K562 (cell line): Measurements from ENCODE around the gene SERTAD3. TPM values are rescaled to one million over a fixed set of nuclear protein-coding genes. Genes with fewer than 3 reads are reported as not detected.

ENCODE experiments used
- CHD4 ChIP-seq: fragments of 200-600 bp; sonication (generic); IDR thresholded peaks from 3 replicates; pipeline ENCODE4 v1.6.1; 2012; ENCODE audit warnings: low read depth, mild to moderate bottlenecking, mixed read lengths, low read length, inconsistent platforms; ENCODE audit not compliant: insufficient read depth, insufficient replicate concordance, poor library complexity, severe bottlenecking
- DNMT1 ChIP-seq: fragments of 450-650 bp; IDR thresholded peaks from 2 replicates; pipeline ENCODE4 v1.6.1; 2016; ENCODE audit warnings: antibody characterized with exemption, mild to moderate bottlenecking
- KDM4B ChIP-seq, 2 experiments: fragments of 450-650 bp in 1 of 2; sonication (generic) in 1 of 2; IDR thresholded peaks; 2 replicates each; pipeline ENCODE4 v1.6.1; 2016 to 2017; ENCODE audit warnings: borderline replicate concordance in 2 of 2, antibody characterized with exemption in 1 of 2, low read depth in 1 of 2, mild to moderate bottlenecking in 1 of 2
- MAFG ChIP-seq: fragments of 450-650 bp; conservative IDR thresholded peaks from 2 replicates; pipeline ENCODE4 v1.6.1; 2016; ENCODE audit warnings: missing genetic modification characterization, missing compliant biosample characterization
- NFXL1 ChIP-seq: fragments of 450-650 bp; formaldehyde crosslinking; IDR thresholded peaks from 2 replicates; pipeline ENCODE4 v1.4.0; 2021; ENCODE audit warnings: mild to moderate bottlenecking
- NUFIP1 ChIP-seq: fragments of 450-650 bp; IDR thresholded peaks from 2 replicates; pipeline ENCODE4 v1.6.1; 2018; ENCODE audit not compliant: partially characterized antibody
- RCOR1 ChIP-seq, 2 experiments: IDR thresholded peaks; 2 replicates each; pipeline ENCODE4 v1.6.1; 2012; ENCODE audit warnings: low read depth in 2 of 2, low read length in 2 of 2, borderline replicate concordance in 1 of 2, improper control_type of control experiment in 1 of 2
- SIX5 ChIP-seq, 2 experiments: IDR thresholded peaks; 2 replicates each; pipeline ENCODE4 v1.6.1; 2011; ENCODE audit warnings: low read length in 2 of 2, borderline replicate concordance in 1 of 2, low read depth in 1 of 2, mild to moderate bottlenecking in 1 of 2, moderate library complexity in 1 of 2; ENCODE audit not compliant: insufficient read depth in 1 of 2
- TFAM ChIP-seq: fragments of 250-450 bp; sonication (Bioruptor Pico); conservative IDR thresholded peaks from 2 replicates; pipeline ENCODE4 v1.5.0; 2021; ENCODE audit warnings: mild to moderate bottlenecking, moderate library complexity
- XRCC5 ChIP-seq: fragments of 200-400 bp; formaldehyde crosslinking; IDR thresholded peaks from 2 replicates; pipeline ENCODE4 v1.6.1; 2017; ENCODE audit warnings: low read depth, mild to moderate bottlenecking, low read length
- ZNF197 ChIP-seq: fragments of 200-800 bp; sonication (Bioruptor generic); IDR thresholded peaks from 2 replicates; pipeline ENCODE4 v1.6.1; 2016; ENCODE audit warnings: low read depth, missing genetic modification characterization, missing compliant biosample characterization
- ZNF282 ChIP-seq: sonication (generic); formaldehyde crosslinking; IDR thresholded peaks from 2 replicates; pipeline ENCODE4 v1.8.1; 2023; ENCODE audit warnings: missing genetic modification reagents
- ZNF41 ChIP-seq: fragments of 250-450 bp; sonication (Bioruptor Pico); conservative IDR thresholded peaks from 2 replicates; pipeline ENCODE4 v1.4.0; 2020; ENCODE audit warnings: mild to moderate bottlenecking
- ZNF830 ChIP-seq: fragments of 250-450 bp; sonication (Bioruptor Pico); IDR thresholded peaks from 2 replicates; pipeline ENCODE4 v1.5.0; 2021; ENCODE audit warnings: mild to moderate bottlenecking
- polyA plus RNA-seq, 8 experiments: library from polyadenylated mRNA; depleted of rRNA in 4 of 8; stranded (reverse) in 5 of 8; unstranded in 3 of 8; fragments of >200 nt; fragmentation: Nextera tagmentation in 2 of 8; fragmentation: Illumina TruSeq in 1 of 8; extraction: Ambion mirVana in 2 of 8; extraction: Trizol in 1 of 8; gene quantifications; 2 replicates each; pipeline versions ENCODE4 v1.2.1 to v1.2.3, GENCODE V29; 2011 to 2014; ENCODE audit warnings: inconsistent platforms in 1 of 8, missing spikeins in 1 of 8
- total RNA-seq, 7 experiments: library from RNA; depleted of rRNA in 6 of 7; stranded (reverse); fragments of >200 nt in 6 of 7; fragmentation: Illumina TruSeq in 2 of 7; extraction: Trizol in 2 of 7; gene quantifications; 2 replicates each; pipeline versions ENCODE4 v1.2.1 to v1.2.3, GENCODE V29; 2011 to 2021; ENCODE audit warnings: low replicate concordance in 1 of 7
- TF ChIP-seq, protein P1 (sequence below), 2 experiments: fragments of 200-800 bp in 1 of 2; sonication (Bioruptor generic) in 1 of 2; sonication (generic) in 1 of 2; formaldehyde crosslinking in 1 of 2; IDR thresholded peaks in 1 of 2; conservative IDR thresholded peaks in 1 of 2; 2 replicates each; pipeline versions ENCODE4 v1.5.0 to v1.6.1; 2016 to 2020; ENCODE audit warnings: missing compliant biosample characterization in 1 of 2, missing genetic modification characterization in 1 of 2, missing genetic modification reagents in 1 of 2
- TF ChIP-seq, protein P2 (sequence below): fragments of 250-450 bp; sonication (Bioruptor Pico); IDR thresholded peaks from 2 replicates; pipeline ENCODE4 v1.5.1; 2021; ENCODE audit warnings: mild to moderate bottlenecking
- TF ChIP-seq, protein P3 (sequence below): fragments of 450-650 bp; formaldehyde crosslinking; IDR thresholded peaks from 2 replicates; pipeline ENCODE4 v1.4.0; 2020; ENCODE audit warnings: mild to moderate bottlenecking, moderate library complexity
- TF ChIP-seq, protein P4 (sequence below): sonication (generic); formaldehyde crosslinking; IDR thresholded peaks from 2 replicates; pipeline ENCODE4 v1.8.1; 2023; ENCODE audit warnings: mild to moderate bottlenecking, missing genetic modification reagents

Gene SERTAD3
- total and polyA plus RNA-seq, 9 of the 15 experiments (the other 6 are each of a cell fraction or from before 2014, with no cell fraction given): 5.4 to 28.9 (median 17.5) TPM

DNA sequence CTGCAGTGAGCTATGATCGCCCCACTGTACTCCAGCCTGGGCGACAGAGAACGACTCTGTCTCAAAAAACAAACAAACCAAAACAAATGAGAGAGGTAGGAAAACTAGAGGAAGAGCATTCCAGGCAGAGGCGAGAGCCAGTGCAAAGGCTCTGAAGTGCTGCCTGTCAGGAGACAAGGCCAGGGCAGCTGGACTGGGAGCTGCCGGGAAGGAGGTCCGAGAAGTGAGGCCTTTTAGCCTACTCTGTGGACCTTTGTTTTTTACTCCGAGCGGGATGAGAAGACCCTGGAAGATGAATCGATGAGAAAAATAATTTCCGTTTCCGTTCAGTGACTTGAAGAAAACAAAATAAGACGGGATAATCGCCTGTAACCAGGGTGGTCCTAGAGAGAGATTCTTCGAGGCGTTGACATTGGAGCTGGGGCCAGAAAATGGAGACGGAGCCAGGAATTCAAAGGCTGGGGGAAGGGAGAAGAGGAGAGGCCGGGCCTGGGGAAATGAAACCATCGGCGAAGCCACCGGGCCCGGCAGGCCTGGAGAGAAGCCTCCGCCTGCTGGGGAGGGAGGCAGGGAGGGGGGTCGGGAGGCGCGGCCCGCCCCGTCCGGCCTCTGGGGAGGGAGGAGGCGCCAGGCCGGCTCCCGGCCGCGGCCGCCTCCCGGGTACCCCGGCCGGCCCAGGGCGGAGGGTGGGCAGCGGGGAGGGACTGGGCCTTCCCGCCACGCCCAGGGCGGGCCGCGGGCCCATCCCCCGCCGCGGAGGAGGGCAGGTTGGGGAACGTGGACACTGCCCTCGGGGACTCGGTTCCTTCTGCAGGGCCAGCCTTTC is 10.5 kb downstream of the SERTAD3 start (continued):
- TF ChIP-seq, protein P1, sequence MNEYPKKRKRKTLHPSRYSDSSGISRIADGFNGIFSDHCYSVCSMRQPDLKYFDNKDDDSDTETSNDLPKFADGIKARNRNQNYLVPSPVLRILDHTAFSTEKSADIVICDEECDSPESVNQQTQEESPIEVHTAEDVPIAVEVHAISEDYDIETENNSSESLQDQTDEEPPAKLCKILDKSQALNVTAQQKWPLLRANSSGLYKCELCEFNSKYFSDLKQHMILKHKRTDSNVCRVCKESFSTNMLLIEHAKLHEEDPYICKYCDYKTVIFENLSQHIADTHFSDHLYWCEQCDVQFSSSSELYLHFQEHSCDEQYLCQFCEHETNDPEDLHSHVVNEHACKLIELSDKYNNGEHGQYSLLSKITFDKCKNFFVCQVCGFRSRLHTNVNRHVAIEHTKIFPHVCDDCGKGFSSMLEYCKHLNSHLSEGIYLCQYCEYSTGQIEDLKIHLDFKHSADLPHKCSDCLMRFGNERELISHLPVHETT (CRISPR knock-in tag; conservative IDR thresholded peaks at IDR 0.05 in 1 of 2, IDR thresholded peaks at IDR 0.05 in 1 of 2): peak in 1 of 2 experiments; percentile 85; a peak in 2 of 4 replicates
- TF ChIP-seq ZNF830 (CRISPR knock-in tag): no peak
- TF ChIP-seq XRCC5: no peak
- TF ChIP-seq RCOR1 (IDR thresholded peaks at IDR 0.05; ENCODE audit: borderline replicate concordance in 1 of 2, low read depth in 2 of 2, low read length in 2 of 2): peak in 1 of 2 experiments; percentile 78; a peak in 2 of 4 replicates
- no peak for TF ChIP-seq TFAM (CRISPR knock-in tag)
- TF ChIP-seq ZNF282 (CRISPR knock-in tag): no peak
- TF ChIP-seq DNMT1: no peak
- no peak for TF ChIP-seq SIX5 (IDR thresholded peaks at IDR 0.05; ENCODE audit: borderline replicate concordance in 1 of 2, insufficient read depth in 1 of 2, low read depth in 1 of 2, low read length in 2 of 2)
- TF ChIP-seq, protein P2, sequence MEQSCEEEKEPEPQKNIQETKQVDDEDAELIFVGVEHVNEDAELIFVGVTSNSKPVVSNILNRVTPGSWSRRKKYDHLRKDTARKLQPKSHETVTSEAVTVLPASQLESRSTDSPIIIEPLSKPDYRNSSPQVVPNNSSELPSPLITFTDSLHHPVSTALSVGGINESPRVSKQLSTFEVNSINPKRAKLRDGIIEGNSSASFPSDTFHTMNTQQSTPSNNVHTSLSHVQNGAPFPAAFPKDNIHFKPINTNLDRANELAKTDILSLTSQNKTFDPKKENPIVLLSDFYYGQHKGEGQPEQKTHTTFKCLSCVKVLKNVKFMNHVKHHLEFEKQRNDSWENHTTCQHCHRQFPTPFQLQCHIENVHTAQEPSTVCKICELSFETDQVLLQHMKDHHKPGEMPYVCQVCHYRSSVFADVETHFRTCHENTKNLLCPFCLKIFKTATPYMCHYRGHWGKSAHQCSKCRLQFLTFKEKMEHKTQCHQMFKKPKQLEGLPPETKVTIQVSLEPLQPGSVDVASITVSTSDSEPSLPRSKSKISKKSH (CRISPR knock-in tag): no peak
- TF ChIP-seq, protein P3, sequence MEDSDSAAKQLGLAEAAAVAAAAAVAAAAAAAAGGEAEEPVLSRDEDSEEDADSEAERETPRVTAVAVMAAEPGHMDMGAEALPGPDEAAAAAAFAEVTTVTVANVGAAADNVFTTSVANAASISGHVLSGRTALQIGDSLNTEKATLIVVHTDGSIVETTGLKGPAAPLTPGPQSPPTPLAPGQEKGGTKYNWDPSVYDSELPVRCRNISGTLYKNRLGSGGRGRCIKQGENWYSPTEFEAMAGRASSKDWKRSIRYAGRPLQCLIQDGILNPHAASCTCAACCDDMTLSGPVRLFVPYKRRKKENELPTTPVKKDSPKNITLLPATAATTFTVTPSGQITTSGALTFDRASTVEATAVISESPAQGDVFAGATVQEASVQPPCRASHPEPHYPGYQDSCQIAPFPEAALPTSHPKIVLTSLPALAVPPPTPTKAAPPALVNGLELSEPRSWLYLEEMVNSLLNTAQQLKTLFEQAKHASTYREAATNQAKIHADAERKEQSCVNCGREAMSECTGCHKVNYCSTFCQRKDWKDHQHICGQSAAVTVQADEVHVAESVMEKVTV (CRISPR knock-in tag): no peak
- no peak for TF ChIP-seq MAFG (tag)
- TF ChIP-seq KDM4B (IDR thresholded peaks at IDR 0.05; ENCODE audit: borderline replicate concordance in 2 of 2, low read depth in 1 of 2): no peak
- TF ChIP-seq NFXL1 (CRISPR knock-in tag): no peak
- no peak for TF ChIP-seq NUFIP1
- TF ChIP-seq ZNF41 (CRISPR knock-in tag): peak; percentile 63; the same call in 1 of the 2 replicates
- TF ChIP-seq ZNF197 (CRISPR knock-in tag): no peak
- no peak for TF ChIP-seq CHD4
- TF ChIP-seq, protein P4, sequence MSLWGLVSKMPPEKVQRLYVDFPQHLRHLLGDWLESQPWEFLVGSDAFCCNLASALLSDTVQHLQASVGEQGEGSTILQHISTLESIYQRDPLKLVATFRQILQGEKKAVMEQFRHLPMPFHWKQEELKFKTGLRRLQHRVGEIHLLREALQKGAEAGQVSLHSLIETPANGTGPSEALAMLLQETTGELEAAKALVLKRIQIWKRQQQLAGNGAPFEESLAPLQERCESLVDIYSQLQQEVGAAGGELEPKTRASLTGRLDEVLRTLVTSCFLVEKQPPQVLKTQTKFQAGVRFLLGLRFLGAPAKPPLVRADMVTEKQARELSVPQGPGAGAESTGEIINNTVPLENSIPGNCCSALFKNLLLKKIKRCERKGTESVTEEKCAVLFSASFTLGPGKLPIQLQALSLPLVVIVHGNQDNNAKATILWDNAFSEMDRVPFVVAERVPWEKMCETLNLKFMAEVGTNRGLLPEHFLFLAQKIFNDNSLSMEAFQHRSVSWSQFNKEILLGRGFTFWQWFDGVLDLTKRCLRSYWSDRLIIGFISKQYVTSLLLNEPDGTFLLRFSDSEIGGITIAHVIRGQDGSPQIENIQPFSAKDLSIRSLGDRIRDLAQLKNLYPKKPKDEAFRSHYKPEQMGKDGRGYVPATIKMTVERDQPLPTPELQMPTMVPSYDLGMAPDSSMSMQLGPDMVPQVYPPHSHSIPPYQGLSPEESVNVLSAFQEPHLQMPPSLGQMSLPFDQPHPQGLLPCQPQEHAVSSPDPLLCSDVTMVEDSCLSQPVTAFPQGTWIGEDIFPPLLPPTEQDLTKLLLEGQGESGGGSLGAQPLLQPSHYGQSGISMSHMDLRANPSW (CRISPR knock-in tag): no peak
